Measurements from ENCODE around the gene PPIB. TPM values are rescaled to one million over a fixed set of nuclear protein-coding genes. Genes with fewer than 3 reads are reported as not detected.

Gene PPIB
- total RNA-seq, 4 donors from 2014 or later, result 168 to 290 (median 214) TPM

DNA sequence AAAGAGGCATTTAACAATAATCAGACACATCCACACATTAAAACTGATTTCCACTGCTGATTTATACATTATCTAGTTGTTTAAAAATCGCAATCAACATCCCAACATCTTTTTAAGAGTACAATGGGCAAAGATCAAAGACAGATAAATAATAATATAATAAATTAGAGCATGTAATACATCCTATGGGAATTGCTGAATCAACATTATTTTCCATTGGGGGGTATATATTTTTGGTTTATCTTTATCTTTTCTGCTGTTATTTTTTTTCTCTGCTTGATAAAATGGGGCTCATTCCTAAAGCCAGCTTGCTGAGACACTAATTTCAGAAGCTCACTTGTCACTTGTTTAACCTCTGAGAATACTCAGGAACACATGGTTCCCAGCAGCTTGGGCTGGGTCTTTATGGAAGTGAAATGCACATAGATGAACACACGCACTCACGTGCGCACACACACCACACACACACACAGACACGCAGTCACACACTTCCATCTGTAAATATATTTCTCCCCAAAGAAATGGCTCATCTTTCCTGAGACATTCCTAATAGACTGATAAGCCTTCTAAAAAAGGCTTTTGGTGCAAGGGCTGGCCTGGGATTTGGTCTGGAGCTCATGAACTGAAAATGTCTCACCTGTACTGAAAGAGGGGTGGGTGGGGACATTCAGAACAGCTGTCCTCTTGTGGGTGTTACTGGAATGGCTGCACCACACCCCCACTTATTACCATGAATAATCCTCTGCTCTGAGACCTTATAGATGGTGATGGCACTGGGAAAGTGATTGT lies 3.5 kb upstream of the PPIB start:
- peaks cover 0 to 21% (median 18%) of the 10 kb centered on the region in 4 donors for H3K4me1 ChIP-seq
- no peak for TF ChIP-seq EP300 (IDR thresholded peaks at IDR 0.05)
- TF ChIP-seq POLR2A (IDR thresholded peaks at IDR 0.05), result no peak
- TF ChIP-seq, protein P1, sequence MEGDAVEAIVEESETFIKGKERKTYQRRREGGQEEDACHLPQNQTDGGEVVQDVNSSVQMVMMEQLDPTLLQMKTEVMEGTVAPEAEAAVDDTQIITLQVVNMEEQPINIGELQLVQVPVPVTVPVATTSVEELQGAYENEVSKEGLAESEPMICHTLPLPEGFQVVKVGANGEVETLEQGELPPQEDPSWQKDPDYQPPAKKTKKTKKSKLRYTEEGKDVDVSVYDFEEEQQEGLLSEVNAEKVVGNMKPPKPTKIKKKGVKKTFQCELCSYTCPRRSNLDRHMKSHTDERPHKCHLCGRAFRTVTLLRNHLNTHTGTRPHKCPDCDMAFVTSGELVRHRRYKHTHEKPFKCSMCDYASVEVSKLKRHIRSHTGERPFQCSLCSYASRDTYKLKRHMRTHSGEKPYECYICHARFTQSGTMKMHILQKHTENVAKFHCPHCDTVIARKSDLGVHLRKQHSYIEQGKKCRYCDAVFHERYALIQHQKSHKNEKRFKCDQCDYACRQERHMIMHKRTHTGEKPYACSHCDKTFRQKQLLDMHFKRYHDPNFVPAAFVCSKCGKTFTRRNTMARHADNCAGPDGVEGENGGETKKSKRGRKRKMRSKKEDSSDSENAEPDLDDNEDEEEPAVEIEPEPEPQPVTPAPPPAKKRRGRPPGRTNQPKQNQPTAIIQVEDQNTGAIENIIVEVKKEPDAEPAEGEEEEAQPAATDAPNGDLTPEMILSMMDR (IDR thresholded peaks at IDR 0.05), result no peak
- no peak overlapping the region for H3K4me3 ChIP-seq
- no peak for DNase-seq (ENCODE audit: low spot score in 2 of 2)
- H3K27ac ChIP-seq, result no peak overlapping the region
- no peaks in the 10 kb centered on the region for H3K9me3 ChIP-seq
- H3K27me3 ChIP-seq, result no peaks in the 10 kb centered on the region
- 79 to 83% methylated on average over 5 of the region's 5 CpGs for WGBS, 2 donors
- H3K36me3 ChIP-seq, result peaks cover 0 to 20% (median 0%) of the 10 kb centered on the region in 3 donors

- no peaks in the 10 kb centered on the region for H3K27me3 ChIP-seq
- peaks cover 0 to 36% (median 30%) of the 10 kb centered on the region in 4 donors for H3K4me1 ChIP-seq
- H3K36me3 ChIP-seq, result peaks cover 0 to 22% (median 11%) of the 10 kb centered on the region in 3 donors
- H3K9me3 ChIP-seq, result no peaks in the 10 kb centered on the region
- H3K27ac ChIP-seq, result peak overlapping the region in 1 of 4 donors; percentile 81
- 89 to 97% methylated on average over 4 of the region's 4 CpGs for WGBS, 2 donors
- no peak overlapping the region for H3K4me3 ChIP-seq
- no peak for TF ChIP-seq POLR2A (IDR thresholded peaks at IDR 0.05)
- TF ChIP-seq, protein P1 (IDR thresholded peaks at IDR 0.05), result no peak
- no peak for TF ChIP-seq EP300 (IDR thresholded peaks at IDR 0.05)
- DNase-seq (ENCODE audit: low spot score in 2 of 2), result no peak
Measured at GRCh38 chr15:64164436-64164835, 1.6 kb upstream of the PPIB start.

DNA sequence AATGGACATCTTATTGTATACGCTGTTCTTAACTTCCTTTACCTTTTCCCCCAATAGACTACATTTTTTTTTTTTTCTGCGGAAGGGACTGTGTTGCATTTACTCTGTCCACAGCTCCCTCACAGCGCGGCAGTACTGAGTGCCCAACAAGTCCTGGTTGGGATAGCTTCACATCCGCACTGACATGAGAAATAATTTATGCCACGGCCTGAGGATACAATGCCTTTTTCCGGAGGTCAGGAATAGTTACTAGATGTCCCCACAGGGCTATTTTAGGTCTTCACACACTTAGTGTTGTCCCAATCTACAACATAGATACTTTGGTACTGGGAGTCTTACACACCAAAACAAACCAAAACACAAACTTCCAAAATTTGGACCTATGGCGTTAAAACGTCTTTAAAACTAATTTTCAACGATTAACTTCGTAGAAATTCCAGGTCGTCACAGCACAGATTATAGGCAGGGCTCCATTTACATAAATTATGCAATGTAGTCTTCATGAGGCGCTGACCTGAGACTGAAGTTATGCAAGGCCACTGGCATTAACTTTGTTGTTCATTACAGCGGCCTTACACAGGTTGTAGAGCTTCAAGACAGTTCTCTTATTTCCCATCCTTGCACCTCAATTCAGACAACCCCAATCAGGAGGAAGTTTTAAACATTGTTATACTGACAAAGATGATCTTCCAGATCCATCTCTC lies 989 bp upstream of the PPIB start:
- WGBS, 2 donors, result 41 to 48% methylated on average over 14 of the region's 14 CpGs

GRCh38 chr15:64162478-64162868 lies 349 bp downstream of the PPIB start:
- Histone ChIP-seq H3K27me3 (no peaks in the 10 kb centered on the region), H3K4me1 (peaks cover 0 to 47% (median 33%) of the 10 kb centered on the region in 4 donors), H3K27ac (peak overlapping the region; percentile 9 to 88 (median 84)), H3K9me3 (no peaks in the 10 kb centered on the region), H3K36me3 (peaks cover 0 to 41% (median 27%) of the 10 kb centered on the region in 3 donors), H3K4me3 (peak overlapping the region; percentile 53 to 81 (median 70))
- TF ChIP-seq POLR2A (IDR thresholded peaks at IDR 0.05) (no peak), EP300 (IDR thresholded peaks at IDR 0.05) (no peak)
- TF ChIP-seq, protein P1 (IDR thresholded peaks at IDR 0.05), result no peak
- 0 to 1% methylated on average over 7 to 21 of the region's 21 CpGs for WGBS, 2 donors
- peak in 1 of 2 donors; percentile 26 for DNase-seq (ENCODE audit: low spot score in 2 of 2)

More for the DNA sequence above, 989 bp upstream of the PPIB start:
- peak overlapping the region; percentile 17 to 81 (median 54) for H3K4me3 ChIP-seq
- H3K27ac ChIP-seq, result peak overlapping the region; percentile 40 to 88 (median 84)
- peaks cover 0 to 42% (median 31%) of the 10 kb centered on the region in 4 donors for H3K4me1 ChIP-seq
- TF ChIP-seq EP300 (IDR thresholded peaks at IDR 0.05), result no peak
- TF ChIP-seq POLR2A (IDR thresholded peaks at IDR 0.05), result no peak
- TF ChIP-seq, protein P1 (IDR thresholded peaks at IDR 0.05), result no peak
- DNase-seq (ENCODE audit: low spot score in 2 of 2), result no peak
- H3K27me3 ChIP-seq, result no peaks in the 10 kb centered on the region
- peaks cover 0 to 28% (median 15%) of the 10 kb centered on the region in 3 donors for H3K36me3 ChIP-seq
- no peaks in the 10 kb centered on the region for H3K9me3 ChIP-seq
